NCI-H2107 treated with DMSO at 0.1 percent for 48 hours (cell line): ENCODE results near the gene TDP1.
A peak's percentile ranks its signal among the peaks of the same experiment; 100 is the strongest.
"Not testable (repeated sequence)": the region's sequence is repeated elsewhere in the genome, so short reads cannot be mapped to it uniquely, and the experiment has no call there.

Experiments
- DNase-seq: peaks from one replicate; lab custom pipeline; 2025; ENCODE audit not compliant: unreplicated experiment; lab: John Stamatoyannopoulos, UW

The TDP1 gene

GRCh38 chr14:90042496-90043252 is 86.9 kb downstream of the TDP1 start:
- no peak for DNase-seq

GRCh38 chr14:90045616-90046015 is 89.9 kb downstream of the TDP1 start:
- DNase-seq: no peak

GRCh38 chr14:90049390-90049789 is 93.7 kb downstream of the TDP1 start:
- no peak for DNase-seq

GRCh38 chr14:90050271-90050670 is 94.5 kb downstream of the TDP1 start:
- no peak for DNase-seq

GRCh38 chr14:90053044-90053443 is 97.3 kb downstream of the TDP1 start:
- DNase-seq: no peak

GRCh38 chr14:90054803-90055202 is 99.1 kb downstream of the TDP1 start:
- no peak for DNase-seq

- no peak for DNase-seq
Measured at GRCh38 chr14:90056826-90057225, 101.1 kb downstream of the TDP1 start.

GRCh38 chr14:90058876-90059458 is 103.2 kb downstream of the TDP1 start:
- no peak for DNase-seq

GRCh38 chr14:90060312-90060964 is 104.7 kb downstream of the TDP1 start:
- peak; percentile 9 for DNase-seq

- no peak for DNase-seq
Measured at GRCh38 chr14:90060965-90061684, 105.4 kb downstream of the TDP1 start.

- DNase-seq: no peak
Measured at GRCh38 chr14:90061685-90062126, 106.0 kb downstream of the TDP1 start, which contains the start of gene KCNK13. Gene KCNK13 (plus strand): TSS chr14:90061994. CDS start chr14:90062206, 212 bp downstream.

- peak; percentile 13 for DNase-seq
Measured at GRCh38 chr14:90062127-90062794, 106.5 kb downstream of the TDP1 start.

GRCh38 chr14:90062822-90063539 is 107.3 kb downstream of the TDP1 start:
- no peak for DNase-seq

GRCh38 chr14:90072350-90072749 is 116.6 kb downstream of the TDP1 start:
- DNase-seq: no peak

GRCh38 chr14:90079576-90079975 is 123.8 kb downstream of the TDP1 start:
- DNase-seq: no peak

- no peak for DNase-seq
Measured at GRCh38 chr14:90087433-90087832, 131.7 kb downstream of the TDP1 start.

- no peak for DNase-seq
Measured at GRCh38 chr14:90088176-90088575, 132.4 kb downstream of the TDP1 start.

GRCh38 chr14:90089486-90089885 is 133.8 kb downstream of the TDP1 start:
- not testable (repeated sequence) for DNase-seq

GRCh38 chr14:90091393-90091792 is 135.7 kb downstream of the TDP1 start:
- no peak for DNase-seq

GRCh38 chr14:90093942-90094595 is 138.3 kb downstream of the TDP1 start:
- no peak for DNase-seq
